LNCAP (cell line): ENCODE results near the gene TET1.

ENCODE experiments used
- CTCF ChIP-seq: fragments of 450-650 bp; IDR thresholded peaks from 2 replicates; pipeline ENCODE4 v1.5.1; 2017; ENCODE audit warnings: mild to moderate bottlenecking

TET1 gene

GRCh38 chr10:68561865-68562649 lies 1.9 kb downstream of the TET1 start:
- TF ChIP-seq CTCF: no peak

GRCh38 chr10:68562661-68563570 lies 2.8 kb downstream of the TET1 start:
- TF ChIP-seq CTCF: no peak

- no peak for TF ChIP-seq CTCF
Observed at GRCh38 chr10:68564712-68565111, 4.6 kb downstream of the TET1 start.

GRCh38 chr10:68565658-68566057 lies 5.5 kb downstream of the TET1 start:
- TF ChIP-seq CTCF: no peak

GRCh38 chr10:68566351-68566750 lies 6.2 kb downstream of the TET1 start:
- TF ChIP-seq CTCF: no peak

GRCh38 chr10:68566955-68567354 lies 6.8 kb downstream of the TET1 start:
- no peak for TF ChIP-seq CTCF

- no peak for TF ChIP-seq CTCF
Observed at GRCh38 chr10:68572151-68572550, 12.0 kb downstream of the TET1 start.
